GM21360 (cell line): Measurements from ENCODE around the gene GPS2.

ENCODE experiments used
- ATAC-seq: cut with Tn5 transposase; IDR thresholded peaks from one replicate; pipeline ENCODE4 v1.9.1; 2021; ENCODE audit warnings: mild to moderate bottlenecking, moderate library complexity; ENCODE audit not compliant: unreplicated experiment

GPS2 gene, protein sequence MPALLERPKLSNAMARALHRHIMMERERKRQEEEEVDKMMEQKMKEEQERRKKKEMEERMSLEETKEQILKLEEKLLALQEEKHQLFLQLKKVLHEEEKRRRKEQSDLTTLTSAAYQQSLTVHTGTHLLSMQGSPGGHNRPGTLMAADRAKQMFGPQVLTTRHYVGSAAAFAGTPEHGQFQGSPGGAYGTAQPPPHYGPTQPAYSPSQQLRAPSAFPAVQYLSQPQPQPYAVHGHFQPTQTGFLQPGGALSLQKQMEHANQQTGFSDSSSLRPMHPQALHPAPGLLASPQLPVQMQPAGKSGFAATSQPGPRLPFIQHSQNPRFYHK

DNA sequence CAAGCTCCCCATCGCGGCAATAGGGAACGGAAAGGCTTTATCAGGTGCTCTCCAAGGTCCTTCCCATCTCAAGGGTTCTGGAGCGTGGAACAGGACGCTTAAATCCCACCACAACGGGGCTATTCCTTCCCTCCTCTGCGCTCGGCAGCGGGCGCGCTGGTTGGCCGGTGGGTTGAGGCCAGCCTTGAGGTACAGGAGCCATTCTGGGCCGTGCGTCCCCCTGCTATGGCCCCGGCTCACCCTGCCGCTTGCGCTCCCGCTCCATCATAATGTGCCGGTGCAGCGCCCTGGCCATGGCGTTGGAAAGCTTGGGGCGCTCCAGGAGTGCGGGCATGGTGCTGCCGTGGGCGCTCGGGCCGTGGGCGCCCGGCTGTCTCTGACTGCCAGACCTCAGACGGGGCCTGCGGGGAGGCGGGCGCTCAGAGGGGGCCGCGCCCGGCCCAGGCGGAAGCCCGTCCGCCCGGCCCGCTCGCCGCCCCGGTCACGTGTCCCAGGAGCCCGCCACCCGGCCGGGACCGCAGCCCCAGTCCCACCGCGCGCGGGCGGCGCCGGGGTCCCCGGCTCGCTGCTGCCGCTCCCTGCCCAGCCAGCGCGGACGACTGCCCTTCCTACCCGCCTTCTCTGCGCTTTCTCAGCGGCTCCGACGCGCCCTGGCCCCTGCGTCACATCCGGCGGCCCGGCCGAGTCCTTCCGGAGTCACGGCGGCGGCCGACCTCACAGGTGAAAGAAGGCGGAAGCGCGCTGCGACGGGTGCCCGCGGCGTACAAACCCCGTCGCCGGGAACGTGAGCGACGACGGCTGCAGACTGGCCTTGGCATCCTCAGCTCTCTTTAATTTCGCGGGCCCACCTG, at the start of gene GPS2:
Gene GPS2 (minus strand): TSS at position 642 of the 851 bp plus-strand sequence. CDS start 308 bp downstream, at position 334.
- peak; percentile 57 for ATAC-seq

DNA sequence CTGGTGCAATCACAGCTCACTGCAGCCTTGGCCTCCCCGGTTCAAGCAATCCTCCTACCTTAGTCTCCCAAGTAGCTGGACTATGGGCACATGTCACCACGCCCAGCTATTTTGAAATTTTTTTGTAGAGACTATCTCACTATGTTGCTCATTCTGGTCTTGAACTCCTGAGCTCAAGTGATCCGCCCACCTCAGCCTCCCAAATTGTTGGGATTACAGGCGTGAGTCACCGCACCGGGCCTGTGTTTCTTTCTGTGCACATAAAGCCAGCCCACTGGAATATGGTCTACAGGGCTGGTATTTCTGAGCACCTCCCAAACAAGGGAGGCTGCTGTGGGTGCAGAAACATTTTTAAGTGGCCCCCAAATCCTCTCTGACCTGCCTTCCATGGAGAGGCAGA, 48.2 kb upstream of the GPS2 start:
- no peak for ATAC-seq

DNA sequence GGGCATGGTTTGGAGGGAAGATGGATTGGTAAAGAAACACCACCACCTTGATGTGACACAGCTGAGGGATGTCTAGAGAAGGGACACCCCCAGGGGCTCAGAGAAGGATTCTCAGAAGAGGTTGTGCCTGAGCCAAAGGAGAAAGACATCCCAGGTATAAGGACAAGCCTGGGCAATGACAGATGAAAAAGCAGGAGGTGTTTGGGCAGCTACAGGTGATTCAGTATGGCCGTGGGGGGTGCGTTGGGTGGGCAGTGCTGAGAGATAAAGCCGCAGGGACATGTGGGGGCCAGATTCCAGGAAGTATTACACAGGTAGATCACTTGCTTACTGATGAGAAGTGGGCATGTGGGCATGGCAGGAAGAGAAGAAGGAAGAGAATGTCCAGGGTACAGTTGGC, 46.7 kb upstream of the GPS2 start:
- no peak for ATAC-seq

DNA sequence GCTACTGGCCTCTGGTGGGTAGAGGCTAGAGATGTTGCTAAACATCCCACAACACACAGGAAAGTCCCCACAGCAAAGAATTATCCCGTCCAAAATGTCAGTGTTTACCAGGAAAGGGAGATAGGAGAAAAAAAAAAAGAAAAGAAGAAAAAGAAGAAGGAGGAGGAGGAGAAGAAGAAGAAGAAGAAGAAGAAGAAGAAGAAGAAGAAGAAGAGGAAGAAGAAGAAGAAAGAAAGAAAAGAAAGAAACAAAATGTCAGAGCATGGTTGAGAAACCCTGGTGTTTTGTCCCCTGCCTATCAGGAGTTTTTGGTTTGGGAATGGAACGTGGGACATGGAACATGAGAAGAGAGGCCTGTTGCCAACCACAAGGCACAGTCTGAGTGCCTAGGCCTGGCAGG, 42.2 kb upstream of the GPS2 start:
- no peak for ATAC-seq

DNA sequence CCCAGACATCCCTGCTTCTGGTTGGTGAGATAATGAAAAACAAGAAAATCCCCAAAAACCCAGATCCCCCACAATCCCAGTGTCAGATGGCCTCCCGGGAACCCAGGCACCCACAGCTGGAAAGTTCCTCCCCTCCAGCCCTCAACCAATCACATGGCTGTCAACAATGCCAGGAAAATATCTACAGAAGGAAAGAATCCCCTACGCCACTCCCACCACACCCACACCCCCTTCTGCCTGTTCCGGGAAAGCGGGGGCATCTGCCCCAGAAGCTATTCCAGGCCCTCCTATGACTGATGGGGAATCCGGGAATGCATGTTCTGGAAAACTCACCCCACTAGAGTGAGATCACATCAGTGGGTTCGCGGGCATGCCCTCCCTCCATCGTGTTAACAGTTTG, 41.6 kb upstream of the GPS2 start:
- no peak for ATAC-seq

DNA sequence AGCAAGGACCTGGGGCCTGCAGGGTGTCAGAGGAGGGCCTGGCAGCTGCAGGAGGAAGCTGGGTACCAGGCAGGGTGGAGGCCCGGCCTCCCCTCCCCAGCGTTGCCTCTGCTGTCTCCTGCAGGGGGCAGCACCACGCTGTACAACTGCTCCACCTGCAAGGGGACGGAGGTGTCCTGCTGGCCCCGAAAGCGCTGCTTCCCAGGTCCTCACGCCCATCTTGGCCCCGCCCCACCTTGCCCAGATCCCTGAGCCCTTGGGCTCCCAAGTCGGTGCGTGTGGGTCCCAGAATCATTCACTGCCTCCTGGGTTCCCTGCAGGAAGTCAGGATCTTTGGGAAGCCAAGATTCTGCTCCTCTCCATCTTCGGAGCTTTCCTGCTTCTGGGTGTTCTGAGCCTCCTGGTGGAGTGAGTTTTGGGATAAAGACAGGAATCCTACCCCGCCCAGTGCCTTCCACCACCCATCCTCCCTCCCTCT, 41.0 kb upstream of the GPS2 start:
- ATAC-seq = no peak

DNA sequence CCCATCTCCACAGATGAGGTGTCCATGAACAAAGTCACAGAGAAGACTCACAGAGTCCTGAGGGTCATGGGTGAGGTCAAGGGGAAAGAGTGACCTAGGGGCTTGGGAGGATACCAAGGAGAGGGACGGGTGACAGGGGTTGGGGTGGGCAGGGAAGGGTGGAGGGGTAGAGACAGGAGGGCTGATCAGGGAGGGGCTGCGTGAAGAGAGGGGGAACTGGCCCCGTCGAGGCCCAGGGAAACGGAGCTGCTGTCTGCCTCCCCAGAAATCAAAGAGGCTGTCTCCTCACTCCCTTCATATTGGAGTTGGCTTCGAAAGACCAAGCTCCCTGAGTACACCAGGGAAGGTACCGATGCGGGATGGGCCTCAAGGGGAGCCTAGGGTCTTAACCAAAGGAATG, 40.4 kb upstream of the GPS2 start:
- no peak for ATAC-seq

DNA sequence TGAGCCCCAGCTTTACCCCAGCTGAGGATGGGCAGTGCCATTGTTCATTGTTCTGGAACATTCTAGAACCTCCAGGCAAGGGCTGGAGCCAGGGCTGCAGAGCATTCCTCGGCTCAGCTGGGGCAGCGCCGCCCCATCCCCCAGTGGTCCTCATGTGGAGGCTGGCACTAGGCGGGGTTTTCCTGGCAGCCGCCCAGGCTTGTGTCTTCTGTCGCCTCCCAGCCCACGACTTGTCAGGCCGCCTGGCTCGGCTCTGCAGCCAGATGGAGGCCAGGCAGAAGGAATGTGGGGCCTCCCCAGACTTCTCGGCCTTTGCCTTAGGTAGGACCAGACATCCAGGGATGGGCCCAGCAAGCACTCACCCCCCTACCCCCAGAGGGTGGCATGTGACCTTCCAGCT, 39.9 kb upstream of the GPS2 start, which contains the start of gene TMEM95:
Gene TMEM95 (plus strand): TSS at position 104 of the 400 bp plus-strand sequence. CDS start 49 bp downstream, at position 153.
- no peak for ATAC-seq

DNA sequence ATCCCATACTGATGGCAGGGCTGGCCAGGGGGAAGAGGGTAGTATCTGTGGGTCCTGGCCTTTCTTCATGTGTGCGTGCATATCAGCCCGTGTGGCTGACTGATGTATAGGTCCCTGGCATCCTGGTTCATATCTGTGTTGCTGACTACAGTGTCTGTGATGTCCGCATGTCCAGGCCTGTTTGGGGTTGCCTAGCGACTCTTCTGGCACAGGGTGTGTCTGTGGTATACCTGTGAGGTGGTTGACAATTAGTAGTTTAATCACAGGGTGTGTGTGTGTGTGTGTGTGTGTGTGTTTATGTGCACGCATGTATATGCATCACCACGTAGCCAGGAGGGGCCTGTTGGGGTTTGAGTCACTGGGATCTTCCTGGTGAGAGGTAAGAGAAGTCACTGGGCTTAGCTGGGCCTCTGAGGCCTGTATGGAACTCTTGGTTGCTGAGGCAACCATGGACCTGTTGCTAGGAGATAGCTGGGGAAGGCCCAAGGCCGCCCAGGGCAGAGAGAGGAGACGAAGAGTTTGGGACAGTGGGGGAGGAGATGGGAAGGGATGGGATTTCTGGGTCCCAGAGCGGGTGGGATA, 39.2 kb upstream of the GPS2 start:
- ATAC-seq = no peak

DNA sequence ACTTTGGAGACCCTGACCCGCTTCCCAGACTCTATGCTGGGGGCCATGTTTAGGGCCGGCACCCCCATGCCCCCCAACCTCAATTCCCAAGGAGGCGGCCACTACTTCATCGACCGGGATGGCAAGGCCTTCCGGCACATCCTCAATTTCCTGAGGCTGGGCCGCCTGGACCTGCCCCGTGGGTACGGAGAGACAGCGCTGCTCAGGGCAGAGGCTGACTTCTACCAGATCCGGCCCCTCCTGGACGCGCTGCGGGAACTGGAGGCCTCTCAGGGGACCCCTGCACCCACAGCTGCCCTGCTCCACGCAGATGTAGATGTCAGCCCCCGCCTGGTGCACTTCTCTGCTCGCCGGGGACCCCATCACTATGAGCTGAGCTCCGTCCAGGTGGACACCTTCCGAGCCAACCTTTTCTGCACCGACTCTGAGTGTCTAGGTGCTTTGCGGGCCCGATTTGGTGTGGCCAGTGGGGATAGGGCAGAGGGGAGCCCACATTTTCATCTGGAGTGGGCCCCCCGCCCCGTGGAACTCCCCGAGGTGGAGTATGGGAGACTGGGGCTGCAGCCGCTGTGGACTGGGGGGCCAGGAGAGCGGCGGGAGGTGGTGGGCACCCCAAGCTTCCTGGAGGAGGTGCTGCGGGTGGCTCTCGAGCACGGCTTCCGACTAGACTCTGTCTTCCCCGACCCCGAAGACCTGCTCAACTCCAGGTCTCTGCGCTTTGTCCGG, 37.9 kb upstream of the GPS2 start:
- ATAC-seq = no peak

DNA sequence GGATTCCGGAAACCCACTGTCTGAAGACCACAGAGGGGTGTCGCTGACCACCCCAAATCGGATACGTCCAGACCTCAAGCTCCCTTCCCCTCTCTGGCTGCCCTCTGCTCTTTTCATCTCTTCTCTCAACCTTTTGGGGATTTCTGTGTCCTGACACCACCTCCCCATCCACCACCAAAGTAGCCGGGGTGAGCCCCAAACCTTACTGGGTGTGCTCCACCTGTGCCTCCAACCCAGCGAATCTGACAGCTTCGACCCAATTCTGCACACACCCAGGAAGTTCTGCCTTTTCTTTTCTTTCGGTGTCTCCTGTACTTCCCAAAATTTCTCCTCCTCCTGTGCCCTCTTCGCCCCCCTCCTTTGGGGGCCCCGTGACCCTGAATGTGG, 37.3 kb upstream of the GPS2 start:
- ATAC-seq = no peak

DNA sequence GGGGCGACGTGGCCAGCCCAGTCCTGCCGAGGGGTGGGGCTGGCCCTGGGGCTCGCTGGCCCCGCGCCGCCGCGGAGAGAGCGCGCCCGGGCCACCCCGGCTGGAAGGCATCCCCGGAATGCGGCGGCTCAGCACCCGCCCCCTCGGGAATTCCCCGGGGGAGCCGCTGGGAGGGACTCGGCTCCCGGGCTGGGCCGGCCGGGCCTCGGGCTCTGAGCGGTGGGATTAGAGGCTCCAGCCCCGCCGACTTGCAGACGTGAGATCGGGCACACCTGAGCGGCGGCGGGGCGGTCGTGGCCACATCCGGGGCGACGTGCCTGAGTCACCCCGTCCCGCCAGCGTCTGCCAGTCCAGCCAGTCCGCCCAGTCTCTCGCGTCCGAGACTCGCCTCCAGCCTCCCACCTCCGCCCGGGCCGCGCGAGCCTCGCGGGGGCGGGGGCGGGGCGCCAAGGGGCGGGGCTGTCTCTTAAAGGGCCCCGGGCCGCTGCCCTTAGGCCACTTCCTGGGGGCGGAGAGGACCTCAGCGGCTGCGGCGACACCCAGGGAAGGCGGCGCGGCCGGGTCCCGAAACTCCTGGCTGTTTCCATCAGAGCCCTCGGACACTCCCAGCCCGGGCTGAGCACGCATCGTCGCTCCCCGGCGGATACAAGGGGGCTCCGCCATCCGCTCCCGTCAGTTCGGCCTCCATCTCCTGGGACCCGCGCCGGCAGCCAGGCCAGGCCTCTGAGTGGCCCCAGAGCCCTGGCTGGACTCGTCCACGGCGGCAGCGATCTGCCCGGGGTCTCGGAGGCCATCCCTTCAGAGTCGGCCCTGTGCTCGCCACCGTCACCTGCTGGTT, 36.7 kb upstream of the GPS2 start, which contains the start of gene KCTD11:
Gene KCTD11 (plus strand): TSS at position 498 of the 838 bp plus-strand sequence.
- ATAC-seq = peak; percentile 51

DNA sequence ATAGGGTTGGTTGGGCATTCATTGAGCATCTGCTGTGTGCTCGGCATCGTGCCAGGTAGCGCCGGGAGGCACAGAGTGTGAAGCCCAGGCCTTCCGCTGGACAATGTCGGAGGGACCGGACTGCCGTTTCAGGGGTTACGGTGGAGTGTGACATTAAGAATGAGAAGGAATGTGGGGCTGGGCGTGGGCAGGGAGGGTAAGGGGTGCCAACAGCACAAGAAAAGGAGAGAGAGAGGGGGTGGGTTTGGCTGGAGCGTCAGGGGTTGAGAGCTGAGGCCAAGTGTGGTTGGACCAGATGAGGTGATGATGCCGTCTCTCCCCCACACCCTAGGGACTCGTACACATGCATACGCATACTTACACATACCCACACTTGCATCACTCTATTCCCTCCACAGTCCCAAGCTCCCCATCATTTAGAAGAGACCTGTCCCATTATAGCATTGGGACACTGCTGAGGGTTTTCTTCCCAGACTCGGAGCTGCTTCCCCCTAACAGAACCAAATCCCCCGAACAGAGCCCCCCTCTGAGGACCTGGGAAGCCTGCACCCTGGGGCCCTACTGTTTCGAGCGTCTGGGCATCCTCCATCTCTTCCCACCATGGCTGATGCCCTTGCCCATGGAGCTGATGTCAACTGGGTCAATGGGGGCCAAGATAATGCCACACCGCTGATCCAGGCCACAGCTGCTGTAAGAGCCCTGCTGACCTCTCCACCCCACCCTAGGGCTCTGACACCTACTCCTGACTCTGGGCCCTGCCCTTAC, 33.5 kb upstream of the GPS2 start:
- ATAC-seq = no peak

DNA sequence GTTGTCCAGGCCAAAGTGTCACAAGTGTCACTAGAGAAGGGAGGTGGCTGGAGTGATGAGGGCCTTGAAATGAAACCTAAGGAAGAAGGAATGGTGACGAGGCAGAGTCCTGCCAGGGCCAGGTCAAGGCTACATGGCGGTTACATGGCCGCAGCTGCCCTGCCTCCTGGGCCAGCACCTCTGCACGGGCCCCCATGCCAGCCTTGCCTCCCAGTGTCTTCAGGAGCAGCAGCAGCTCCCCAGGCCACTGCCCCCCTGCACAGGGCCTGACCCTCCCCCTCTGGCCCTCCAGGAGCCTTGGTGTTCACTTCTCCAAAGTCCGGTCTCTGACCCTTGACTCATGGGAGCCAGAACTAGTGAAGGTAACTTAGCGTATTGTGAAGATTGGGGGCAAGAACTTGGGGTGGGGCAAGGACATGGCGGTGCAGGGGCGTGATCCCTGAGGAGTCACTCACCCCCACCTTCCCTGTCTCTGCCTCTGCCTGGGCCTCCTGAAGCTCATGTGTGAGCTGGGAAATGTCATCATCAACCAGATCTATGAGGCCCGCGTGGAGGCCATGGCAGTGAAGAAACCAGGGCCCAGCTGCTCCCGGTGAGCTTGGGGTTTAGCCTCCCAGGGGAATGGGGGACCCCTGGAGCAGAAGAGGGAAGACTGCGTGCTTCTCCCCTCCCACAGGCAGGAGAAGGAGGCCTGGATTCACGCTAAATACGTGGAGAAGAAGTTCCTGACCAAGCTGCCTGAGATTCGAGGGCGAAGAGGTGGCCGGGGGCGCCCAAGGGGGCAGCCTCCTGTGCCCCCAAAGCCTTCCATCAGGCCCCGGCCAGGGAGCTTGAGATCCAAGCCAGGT, 32.7 kb upstream of the GPS2 start:
- ATAC-seq = no peak

DNA sequence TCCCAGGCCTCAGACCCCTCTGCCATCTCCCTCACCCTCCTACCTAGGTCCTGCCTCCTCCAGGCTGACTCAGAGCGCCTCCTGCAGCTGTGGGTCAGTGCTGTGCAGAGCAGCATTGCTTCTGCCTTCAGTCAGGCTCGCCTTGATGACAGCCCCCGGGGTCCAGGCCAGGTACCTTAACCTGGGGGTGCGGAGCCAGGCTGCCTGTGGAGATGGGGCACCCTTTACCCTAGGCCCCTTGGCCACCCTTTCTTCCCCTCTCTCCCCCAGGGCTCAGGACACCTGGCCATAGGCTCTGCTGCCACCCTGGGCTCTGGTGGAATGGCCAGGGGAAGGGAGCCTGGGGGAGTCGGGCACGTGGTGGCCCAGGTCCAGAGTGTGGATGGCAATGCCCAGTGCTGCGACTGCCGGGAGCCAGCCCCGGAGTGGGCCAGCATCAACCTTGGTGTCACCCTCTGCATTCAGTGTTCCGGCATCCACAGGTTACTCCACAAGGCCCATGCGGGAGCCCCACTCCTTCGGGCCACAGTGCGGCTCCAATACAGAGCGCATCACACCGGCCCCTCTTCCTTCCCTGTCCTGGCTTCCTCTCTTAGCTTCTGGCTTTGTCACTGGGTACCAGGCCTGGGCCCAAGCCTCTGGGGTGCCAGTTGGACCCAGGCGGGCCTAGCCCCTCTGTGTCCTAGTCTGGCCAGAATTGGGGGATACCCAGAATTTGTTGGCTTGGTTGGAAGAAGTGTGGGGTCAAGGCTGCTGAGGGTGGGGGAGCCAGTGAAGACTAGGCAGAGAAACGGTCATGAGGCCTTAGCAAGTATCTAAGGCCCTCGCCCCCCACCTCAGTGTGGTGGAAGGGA, 31.8 kb upstream of the GPS2 start:
- ATAC-seq = no peak

DNA sequence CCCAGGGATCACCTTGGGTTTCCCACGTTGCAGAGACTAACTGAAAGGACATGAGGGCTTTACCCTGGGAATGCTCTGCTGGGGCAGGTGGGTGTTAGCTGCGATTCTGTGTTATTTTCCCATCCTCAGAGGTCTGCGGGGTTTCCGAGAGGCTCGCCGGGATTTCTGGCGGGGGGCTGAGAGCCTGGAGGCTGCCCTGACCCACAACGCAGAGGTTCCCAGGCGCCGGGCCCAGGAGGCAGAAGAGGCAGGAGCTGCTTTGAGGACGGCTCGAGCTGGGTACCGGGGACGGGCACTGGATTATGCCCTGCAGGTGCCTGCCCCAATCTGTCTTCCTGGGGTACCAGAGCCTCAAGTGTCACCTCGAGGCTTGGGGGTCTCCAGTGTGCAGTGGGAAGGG, 28.1 kb upstream of the GPS2 start:
- ATAC-seq = no peak

DNA sequence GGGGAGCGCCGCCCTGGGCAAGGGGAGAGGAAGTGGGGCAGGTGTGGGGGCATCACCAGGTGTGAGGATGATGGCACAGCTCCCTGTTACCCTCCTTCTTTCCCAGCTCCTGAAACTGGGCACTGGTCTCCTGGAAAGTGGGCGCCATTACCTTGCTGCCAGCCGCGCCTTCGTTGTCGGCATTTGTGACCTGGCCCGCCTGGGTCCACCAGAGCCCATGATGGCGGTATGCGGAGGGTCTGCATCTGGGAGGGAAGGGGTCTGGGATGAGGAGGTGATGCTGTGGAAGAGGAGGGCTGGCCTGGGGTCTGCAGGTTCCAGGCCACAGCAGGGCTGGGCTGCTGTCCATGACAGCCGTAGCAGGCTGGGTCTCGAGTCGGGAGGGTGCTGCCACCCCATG, 26.7 kb upstream of the GPS2 start:
- no peak for ATAC-seq
